Activated naive CD4-positive, alpha-beta T cell treated with anti-CD3 and anti-CD28 coated beads, Interleukin-2, amount 50 U/mL, for 24 hours (primary cell): ENCODE results near the gene TGDS.

ENCODE experiments used
- H3K27ac Mint-ChIP-seq: one replicate; pipeline ENCODE4 v1.8.0; 2021; ENCODE audit warnings: mild to moderate bottlenecking, mixed read lengths
- H3K27me3 Mint-ChIP-seq: one replicate; pipeline ENCODE4 v1.8.0; 2021; ENCODE audit warnings: mixed read lengths
- H3K36me3 Mint-ChIP-seq: one replicate; pipeline ENCODE4 v1.8.0; 2021; ENCODE audit warnings: mixed read lengths
- H3K4me1 Mint-ChIP-seq: one replicate; pipeline ENCODE4 v1.8.0; 2021; ENCODE audit warnings: mixed read lengths
- H3K4me3 Mint-ChIP-seq: one replicate; pipeline ENCODE4 v1.8.0; 2021; ENCODE audit warnings: mild to moderate bottlenecking, mixed read lengths
- H3K9me3 Mint-ChIP-seq: one replicate; pipeline ENCODE4 v1.8.0; 2021; ENCODE audit warnings: mixed read lengths

The TGDS gene

DNA sequence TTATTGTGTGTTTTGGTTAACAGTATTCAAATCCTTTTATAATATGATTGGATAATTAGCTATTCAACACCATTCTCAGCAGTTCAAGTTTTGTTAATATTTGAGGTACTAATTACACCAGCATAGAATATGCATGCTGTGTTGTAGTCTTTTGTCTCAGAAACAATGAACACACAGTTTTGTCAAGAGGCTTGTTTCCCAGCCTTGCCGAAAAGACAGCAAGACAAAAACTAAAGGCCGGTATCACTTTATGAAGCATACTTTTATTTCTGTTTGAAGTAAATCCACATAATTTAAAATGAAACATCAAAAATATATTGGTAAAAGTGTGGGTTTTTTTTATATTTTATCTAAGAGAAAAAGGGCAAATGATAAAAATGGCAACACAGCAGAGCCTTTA is 13.2 kb upstream of the TGDS start:
- Mint-ChIP-seq H3K4me3 (no peak overlapping the region), H3K9me3 (no peaks in the 10 kb centered on the region), H3K27ac (peak overlapping the region; percentile 23), H3K27me3 (no peaks in the 10 kb centered on the region), H3K4me1 (peaks cover 27% of the 10 kb centered on the region), H3K36me3 (peaks cover 3% of the 10 kb centered on the region)

DNA sequence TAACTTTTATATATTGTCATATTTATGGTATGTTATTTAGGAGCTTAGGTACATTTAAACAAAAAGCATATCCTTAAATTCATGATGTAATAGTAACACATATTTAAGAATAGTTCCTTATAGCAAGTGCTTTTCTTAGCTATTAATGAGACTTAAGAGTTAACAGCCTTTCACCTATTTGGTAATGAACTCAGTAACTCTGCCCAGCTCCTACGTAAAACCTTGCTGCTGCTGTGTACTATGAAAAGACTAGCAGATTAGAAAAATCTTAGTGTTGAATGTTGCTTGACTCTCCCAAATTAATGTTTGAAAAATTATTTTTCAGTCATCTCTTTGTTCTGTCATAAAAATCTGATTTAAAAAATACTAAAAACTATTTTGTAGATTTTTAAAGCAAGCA is 12.6 kb upstream of the TGDS start:
- H3K9me3 Mint-ChIP-seq, result no peaks in the 10 kb centered on the region
- no peaks in the 10 kb centered on the region for H3K27me3 Mint-ChIP-seq
- peaks cover 27% of the 10 kb centered on the region for H3K4me1 Mint-ChIP-seq
- H3K36me3 Mint-ChIP-seq, result peaks cover 3% of the 10 kb centered on the region
- no peak overlapping the region for H3K4me3 Mint-ChIP-seq
- H3K27ac Mint-ChIP-seq, result peak overlapping the region; percentile 12

DNA sequence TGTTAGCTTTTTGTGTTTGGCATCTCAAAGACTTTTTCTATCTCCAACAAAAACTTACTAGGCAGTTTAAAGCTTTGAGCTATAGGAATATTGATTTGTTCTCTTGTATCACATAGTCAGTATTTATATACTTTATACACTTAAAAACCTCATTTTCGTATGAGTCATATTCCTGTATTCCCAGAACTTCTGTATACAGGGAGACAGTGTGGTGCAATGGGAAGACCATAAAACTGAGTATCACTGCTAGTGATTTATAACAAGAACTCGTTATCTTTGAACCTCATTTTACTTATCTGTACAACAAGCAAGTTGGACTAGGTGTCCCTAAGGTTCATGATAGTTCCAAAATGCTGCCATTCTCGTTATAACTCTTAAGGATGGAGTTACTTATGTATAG is 12.0 kb upstream of the TGDS start:
- H3K36me3 Mint-ChIP-seq, result peaks cover 2% of the 10 kb centered on the region

DNA sequence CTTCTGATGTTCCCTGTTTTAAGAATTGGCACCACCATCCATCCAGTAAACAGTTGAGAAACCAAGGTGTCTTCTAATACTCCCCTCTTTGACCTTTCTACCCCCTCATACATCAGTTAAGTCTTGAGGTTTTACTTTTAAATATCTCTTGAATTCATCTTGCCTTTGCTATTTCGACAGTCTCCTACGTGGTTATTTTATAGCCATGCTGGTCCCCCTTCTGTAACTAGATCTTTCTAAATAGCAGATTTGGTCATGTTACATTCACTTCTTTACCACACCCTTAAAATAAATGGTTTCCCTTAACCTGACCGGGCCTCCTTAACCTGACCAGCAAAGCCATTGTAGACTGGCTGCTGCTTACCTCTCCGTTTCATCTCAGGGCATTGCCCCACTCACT is 11.1 kb upstream of the TGDS start:
- no peaks in the 10 kb centered on the region for H3K27me3 Mint-ChIP-seq
- H3K27ac Mint-ChIP-seq, result peak overlapping the region; percentile 15
- peaks cover 1% of the 10 kb centered on the region for H3K36me3 Mint-ChIP-seq
- no peaks in the 10 kb centered on the region for H3K9me3 Mint-ChIP-seq
- no peak overlapping the region for H3K4me3 Mint-ChIP-seq
- peaks cover 38% of the 10 kb centered on the region for H3K4me1 Mint-ChIP-seq

More for the DNA sequence above, 12.0 kb upstream of the TGDS start:
- Mint-ChIP-seq H3K27ac (peak overlapping the region; percentile 18), H3K27me3 (no peaks in the 10 kb centered on the region), H3K4me3 (no peak overlapping the region), H3K9me3 (no peaks in the 10 kb centered on the region), H3K4me1 (peaks cover 31% of the 10 kb centered on the region)

DNA sequence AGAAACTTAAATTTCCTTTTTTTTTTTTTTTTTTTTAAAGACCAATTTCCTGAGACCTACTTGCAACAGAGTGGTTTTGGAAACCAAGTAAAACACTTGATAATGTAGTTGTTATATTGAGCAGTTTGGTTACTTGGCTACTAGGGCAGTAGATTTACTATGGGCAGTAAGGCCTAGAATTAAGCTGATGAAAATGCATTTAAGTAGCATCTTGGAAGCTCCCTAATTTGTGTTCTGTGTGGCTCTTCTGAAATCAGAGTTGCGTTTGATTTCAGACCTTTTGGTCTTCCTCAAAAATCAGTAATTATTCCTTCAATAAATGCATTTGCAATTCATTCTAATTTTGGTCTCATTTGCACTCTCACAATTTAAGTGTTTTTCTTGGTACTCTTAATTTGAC is 6.5 kb upstream of the TGDS start:
- peak overlapping the region; percentile 87 for H3K4me3 Mint-ChIP-seq
- H3K36me3 Mint-ChIP-seq, result no peaks in the 10 kb centered on the region
- peak overlapping the region; percentile 62 for H3K27ac Mint-ChIP-seq
- no peaks in the 10 kb centered on the region for H3K9me3 Mint-ChIP-seq
- peaks cover 39% of the 10 kb centered on the region for H3K4me1 Mint-ChIP-seq
- H3K27me3 Mint-ChIP-seq, result no peaks in the 10 kb centered on the region

DNA sequence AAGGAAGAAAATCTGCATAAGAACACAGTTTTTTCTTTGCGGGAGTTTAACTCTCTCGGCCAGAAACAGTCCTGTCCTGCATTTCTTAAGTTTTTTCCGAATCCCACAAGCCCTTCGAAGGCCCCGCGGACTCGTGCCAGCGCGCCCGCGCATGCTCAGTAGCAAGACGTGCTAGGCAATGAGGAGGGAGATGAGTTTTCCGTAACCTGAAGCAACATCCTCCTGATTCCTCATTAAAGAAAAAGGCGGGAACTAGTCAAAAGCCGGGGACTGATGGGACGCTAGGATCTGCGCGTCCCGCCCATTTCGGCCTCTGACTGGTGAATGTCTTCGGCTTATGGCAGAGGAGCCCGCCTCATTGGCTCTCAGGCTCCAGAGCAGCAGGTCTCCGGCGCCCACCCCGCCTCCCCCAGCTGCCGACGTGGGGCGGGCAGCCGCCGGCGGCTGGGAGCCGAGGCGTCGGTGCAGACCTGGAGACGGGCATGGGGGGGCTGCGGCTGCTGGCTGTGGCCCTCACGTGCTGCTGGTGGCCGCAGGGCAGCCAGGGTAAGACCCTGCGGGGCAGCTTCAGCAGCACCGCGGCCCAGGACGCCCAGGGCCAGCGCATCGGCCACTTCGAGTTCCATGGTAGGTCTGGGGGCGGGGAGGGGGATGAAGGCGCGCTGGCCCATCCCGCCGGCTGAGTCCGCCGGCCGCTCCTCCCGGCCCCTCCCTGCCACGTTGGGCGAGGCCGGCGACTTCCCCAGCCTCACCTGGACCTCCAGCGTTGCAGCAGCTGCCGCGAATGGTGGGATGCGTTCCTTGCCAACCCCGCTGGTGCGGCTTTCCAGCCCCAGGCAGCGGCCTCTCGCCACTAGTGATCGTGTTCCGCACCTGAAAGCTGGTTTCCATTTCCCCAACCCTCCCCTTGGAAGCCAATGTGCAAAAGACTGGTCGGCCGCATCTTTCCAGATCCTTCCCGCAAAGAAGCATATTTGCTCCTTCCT is 5.8 kb upstream of the TGDS start, which contains the start of gene GPR180:
Gene GPR180, plus strand, starts transcription at position 412 of the 986 bp plus-strand sequence. Its CDS starts 71 bp downstream, at position 483.
- H3K36me3 Mint-ChIP-seq, result no peaks in the 10 kb centered on the region
- no peaks in the 10 kb centered on the region for H3K9me3 Mint-ChIP-seq
- peaks cover 35% of the 10 kb centered on the region for H3K4me1 Mint-ChIP-seq
- H3K4me3 Mint-ChIP-seq, result peak within 1 kb of the TSS; percentile 87
- H3K27me3 Mint-ChIP-seq, result no peaks in the 10 kb centered on the region
- peak within 1 kb of the TSS; percentile 82 for H3K27ac Mint-ChIP-seq

DNA sequence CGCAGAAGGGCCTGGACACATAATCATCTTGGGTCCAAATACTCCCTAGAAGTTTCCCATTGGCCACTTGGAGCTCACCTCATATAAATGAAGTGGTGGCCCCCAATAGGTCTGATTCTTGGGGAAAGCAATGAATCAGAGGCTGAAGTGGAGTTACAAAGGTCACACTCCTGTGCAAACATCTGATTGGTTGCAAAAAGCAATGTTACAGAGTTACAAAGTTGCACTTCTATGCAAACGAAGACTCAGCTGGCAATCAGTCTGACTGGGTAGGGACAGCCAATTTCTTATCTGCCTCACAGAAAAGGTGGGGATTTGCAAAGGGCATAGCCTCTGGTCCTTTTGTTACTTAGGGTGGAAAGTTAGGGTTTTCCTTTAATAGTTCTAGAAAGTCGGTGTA is 3.9 kb upstream of the TGDS start:
- H3K27me3 Mint-ChIP-seq, result no peaks in the 10 kb centered on the region
- H3K36me3 Mint-ChIP-seq, result peaks cover 1% of the 10 kb centered on the region
- H3K4me1 Mint-ChIP-seq, result peaks cover 35% of the 10 kb centered on the region
- no peaks in the 10 kb centered on the region for H3K9me3 Mint-ChIP-seq
- no peak overlapping the region for H3K27ac Mint-ChIP-seq
- peak overlapping the region; percentile 11 for H3K4me3 Mint-ChIP-seq

DNA sequence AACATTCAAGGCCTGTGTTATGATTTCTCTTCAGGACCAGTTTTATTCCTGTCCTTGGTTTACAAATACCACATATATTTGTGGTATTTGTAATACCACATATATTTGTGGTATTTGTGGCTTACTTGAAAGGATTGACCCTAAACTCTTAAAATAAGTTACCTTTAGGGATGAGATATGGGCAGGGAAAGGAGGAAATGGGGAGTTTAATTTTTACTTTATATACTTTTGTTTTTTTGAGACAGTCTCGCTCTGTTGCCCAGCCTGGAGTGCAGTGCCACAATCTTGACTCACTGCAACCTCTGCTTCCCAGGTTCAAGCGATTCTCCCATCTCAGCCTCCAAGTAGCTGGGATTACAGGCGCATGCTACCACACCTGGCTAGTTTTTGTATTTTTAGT is 2.3 kb upstream of the TGDS start:
- Mint-ChIP-seq H3K4me3 (no peak overlapping the region), H3K4me1 (peaks cover 47% of the 10 kb centered on the region), H3K27me3 (no peaks in the 10 kb centered on the region), H3K27ac (peak overlapping the region; percentile 62), H3K9me3 (no peaks in the 10 kb centered on the region), H3K36me3 (peaks cover 7% of the 10 kb centered on the region)

DNA sequence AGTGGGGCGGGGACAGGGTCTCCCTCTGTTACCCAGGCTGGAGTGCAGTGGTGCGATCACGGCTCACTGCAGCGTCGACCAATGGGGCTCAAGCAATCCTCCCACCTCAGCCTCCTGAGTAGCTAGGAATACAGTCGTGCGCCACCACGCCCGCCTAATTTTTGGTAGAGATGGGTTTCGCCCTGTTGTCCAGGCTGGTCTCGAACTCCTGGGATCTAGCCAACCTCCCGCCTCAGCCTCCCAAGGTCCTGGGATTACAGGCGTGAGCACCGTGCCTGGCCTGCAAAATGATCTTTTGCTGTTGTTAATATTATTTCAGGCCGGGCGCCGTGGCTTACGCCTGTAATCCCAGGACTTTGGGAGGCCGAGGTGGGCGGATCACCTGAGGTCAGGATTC is 621 bp upstream of the TGDS start:
- H3K9me3 Mint-ChIP-seq, result no peaks in the 10 kb centered on the region
- peaks cover 11% of the 10 kb centered on the region for H3K36me3 Mint-ChIP-seq
- H3K4me1 Mint-ChIP-seq, result peaks cover 46% of the 10 kb centered on the region
- peak overlapping the region; percentile 87 for H3K27ac Mint-ChIP-seq
- H3K4me3 Mint-ChIP-seq, result peak overlapping the region; percentile 92
- H3K27me3 Mint-ChIP-seq, result no peaks in the 10 kb centered on the region

DNA sequence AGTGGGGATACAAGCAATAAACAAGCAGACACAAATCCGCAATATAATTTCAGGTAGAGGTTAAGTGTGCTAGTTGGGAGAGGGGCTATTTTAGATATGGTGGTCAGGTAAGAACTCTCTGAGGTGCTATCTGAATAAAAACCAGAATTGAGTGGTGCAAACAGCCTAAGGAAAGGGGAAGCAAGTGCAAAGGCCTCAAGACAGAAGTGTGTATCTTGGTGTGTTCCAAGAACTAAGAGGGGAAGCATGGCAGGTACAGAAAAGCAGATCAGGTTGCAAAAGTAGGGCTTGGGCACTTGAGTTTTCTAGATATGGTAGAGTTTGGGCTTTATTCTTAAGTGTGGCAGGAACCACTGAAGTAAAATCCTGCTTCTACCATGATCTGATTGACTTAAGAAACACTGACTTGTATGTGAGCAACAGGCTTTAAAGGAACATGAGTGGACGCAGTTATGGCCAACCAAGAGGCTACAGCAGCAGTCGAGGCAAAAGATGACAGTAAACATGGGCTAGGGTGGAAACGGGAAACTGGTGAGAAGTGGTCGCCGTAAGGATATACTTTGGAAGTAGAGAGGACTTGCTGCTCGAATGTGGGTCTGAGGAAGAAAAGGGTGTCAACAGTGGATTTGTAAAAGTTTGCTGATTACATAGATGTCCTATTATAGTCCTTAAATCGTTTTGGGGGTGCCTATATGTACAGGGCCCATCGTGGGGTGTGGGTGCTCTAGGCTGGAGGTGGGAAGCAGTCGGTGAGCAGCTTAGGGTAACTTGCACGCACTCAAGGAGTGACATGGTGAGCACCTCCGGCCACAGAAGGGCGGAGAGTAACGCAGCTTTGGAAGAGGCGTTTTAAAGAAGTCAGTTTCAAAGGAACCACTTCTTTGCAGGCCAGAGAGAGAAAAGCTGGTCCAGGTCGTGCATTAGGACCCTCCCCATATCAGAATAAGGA is 677 bp downstream of the TGDS start:
- Mint-ChIP-seq H3K9me3 (no peaks in the 10 kb centered on the region), H3K36me3 (peaks cover 14% of the 10 kb centered on the region), H3K27me3 (no peaks in the 10 kb centered on the region), H3K4me1 (peaks cover 42% of the 10 kb centered on the region), H3K27ac (peak overlapping the region; percentile 98), H3K4me3 (peak overlapping the region; percentile 92)

DNA sequence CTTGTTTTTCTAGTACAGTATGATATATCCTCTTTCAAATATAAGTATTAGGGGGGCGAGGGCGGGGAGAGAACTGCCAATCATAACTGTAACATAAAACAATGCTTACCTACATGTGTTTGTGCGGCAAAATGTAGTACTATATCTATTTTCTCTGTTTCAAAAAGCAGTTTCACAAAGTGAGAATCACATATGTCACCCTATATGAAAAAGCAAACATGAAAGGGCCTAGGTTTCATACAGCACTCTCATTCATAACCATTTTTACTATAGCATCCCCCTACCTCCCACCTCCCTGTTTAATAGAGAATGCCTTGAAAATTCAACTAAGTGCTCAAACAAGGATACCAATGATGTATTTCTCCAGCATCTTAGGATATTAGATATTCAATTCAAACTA is 5.2 kb downstream of the TGDS start:
- H3K9me3 Mint-ChIP-seq, result no peaks in the 10 kb centered on the region
- peaks cover 60% of the 10 kb centered on the region for H3K4me1 Mint-ChIP-seq
- H3K4me3 Mint-ChIP-seq, result peak overlapping the region; percentile 67
- peaks cover 36% of the 10 kb centered on the region for H3K36me3 Mint-ChIP-seq
- H3K27ac Mint-ChIP-seq, result peak overlapping the region; percentile 79
- H3K27me3 Mint-ChIP-seq, result no peaks in the 10 kb centered on the region

DNA sequence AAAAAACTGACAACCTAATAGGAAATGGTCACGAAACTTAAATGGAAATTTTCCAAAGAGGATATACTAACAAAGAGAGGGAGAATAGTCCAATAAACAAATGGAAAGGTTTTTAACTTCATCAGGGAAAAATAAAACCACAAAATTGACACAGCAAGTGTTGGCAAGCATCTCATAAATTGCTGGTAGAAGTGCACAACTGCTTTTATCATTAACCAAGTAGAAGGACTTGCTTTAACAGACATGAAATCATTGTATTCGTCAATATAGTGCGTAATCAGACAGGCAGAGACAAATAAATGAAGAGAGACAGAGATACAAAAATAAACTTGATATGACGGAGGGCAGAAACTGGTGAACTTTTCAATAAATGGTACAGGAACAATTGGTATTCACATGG is 7.4 kb downstream of the TGDS start:
- no peaks in the 10 kb centered on the region for H3K9me3 Mint-ChIP-seq
- H3K4me3 Mint-ChIP-seq, result peak overlapping the region; percentile 16
- peaks cover 36% of the 10 kb centered on the region for H3K36me3 Mint-ChIP-seq
- no peaks in the 10 kb centered on the region for H3K27me3 Mint-ChIP-seq
- peaks cover 52% of the 10 kb centered on the region for H3K4me1 Mint-ChIP-seq
- no peak overlapping the region for H3K27ac Mint-ChIP-seq

DNA sequence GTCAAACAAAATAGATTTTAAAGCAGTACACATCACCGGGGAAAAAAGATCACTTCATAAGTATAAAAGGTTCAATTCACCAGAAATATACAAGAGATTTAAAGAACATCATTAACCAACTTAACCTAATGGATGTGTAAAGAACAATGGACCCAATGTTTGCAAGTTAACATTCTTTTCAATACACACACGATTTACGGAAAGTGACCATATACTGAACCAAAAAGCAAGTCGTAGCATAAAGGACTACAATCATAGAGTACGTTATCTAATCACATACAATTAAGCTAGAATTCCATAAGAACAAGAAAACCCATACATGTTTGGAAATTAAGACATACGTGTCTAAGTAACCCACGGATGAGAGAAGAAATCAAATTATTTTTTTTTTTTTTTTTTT is 9.6 kb downstream of the TGDS start:
- Mint-ChIP-seq H3K27me3 (no peaks in the 10 kb centered on the region), H3K36me3 (peaks cover 39% of the 10 kb centered on the region), H3K4me3 (no peak overlapping the region), H3K27ac (peak overlapping the region; percentile 47), H3K9me3 (no peaks in the 10 kb centered on the region), H3K4me1 (peaks cover 42% of the 10 kb centered on the region)

DNA sequence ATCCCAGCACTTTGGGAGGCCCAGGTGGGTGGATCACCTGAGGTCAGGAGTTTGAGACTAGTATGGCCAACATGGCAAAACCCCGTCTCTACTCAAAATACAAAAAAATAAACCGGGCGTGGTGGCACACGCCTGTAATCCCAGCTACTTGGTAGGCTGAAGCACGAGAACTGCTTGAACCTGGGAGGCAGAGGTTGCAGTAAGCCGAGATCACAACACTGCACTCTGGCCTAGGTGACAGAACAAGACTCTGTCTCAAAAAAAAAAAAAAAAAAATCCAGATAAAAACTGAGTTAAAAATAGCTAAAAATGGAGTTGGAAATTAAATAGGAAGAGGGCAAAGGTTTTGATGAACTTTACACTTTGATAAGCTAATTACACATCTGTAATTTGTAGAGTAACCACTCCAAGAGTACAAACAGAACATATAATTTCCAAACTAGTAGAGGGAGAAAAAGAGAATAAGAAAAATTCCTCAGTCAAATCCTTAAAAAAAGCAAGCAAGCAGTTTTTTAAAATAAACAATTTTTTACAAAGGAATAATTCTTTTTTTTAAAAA is 10.3 kb downstream of the TGDS start:
- no peaks in the 10 kb centered on the region for H3K9me3 Mint-ChIP-seq
- H3K4me3 Mint-ChIP-seq, result no peak overlapping the region
- H3K4me1 Mint-ChIP-seq, result peaks cover 40% of the 10 kb centered on the region
- H3K27me3 Mint-ChIP-seq, result no peaks in the 10 kb centered on the region
- no peak overlapping the region for H3K27ac Mint-ChIP-seq
- peaks cover 42% of the 10 kb centered on the region for H3K36me3 Mint-ChIP-seq

DNA sequence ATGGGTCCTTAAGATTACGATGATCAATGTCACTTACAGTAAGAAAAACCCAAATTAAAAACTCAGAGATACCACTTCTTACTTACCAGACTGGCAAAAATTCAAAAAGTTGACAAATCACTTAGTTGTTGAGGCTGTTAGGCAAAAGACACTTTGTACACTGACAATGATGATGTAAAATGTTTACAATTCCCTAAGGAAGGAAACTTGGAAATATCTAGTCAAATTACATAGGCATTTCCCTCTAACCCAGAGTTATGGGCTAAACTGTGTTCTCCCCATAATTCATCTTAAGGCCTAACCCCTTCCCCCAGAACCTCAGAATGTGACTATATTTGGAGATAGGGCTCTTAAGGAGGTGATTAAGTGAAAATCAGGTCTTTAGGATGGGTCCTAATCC is 12.0 kb downstream of the TGDS start:
- H3K4me1 Mint-ChIP-seq, result peaks cover 28% of the 10 kb centered on the region
- H3K4me3 Mint-ChIP-seq, result no peak overlapping the region
- peaks cover 43% of the 10 kb centered on the region for H3K36me3 Mint-ChIP-seq
- H3K27ac Mint-ChIP-seq, result no peak overlapping the region
- no peaks in the 10 kb centered on the region for H3K9me3 Mint-ChIP-seq
- no peaks in the 10 kb centered on the region for H3K27me3 Mint-ChIP-seq
